Measurements from ENCODE around the gene TNFSF13.

- no peak for TF ChIP-seq POLR2AphosphoS5 (IDR thresholded peaks at IDR 0.05; ENCODE audit: borderline replicate concordance, low read depth, low read length)
- TF ChIP-seq EZH2 (IDR thresholded peaks at IDR 0.05), result no peak
- TF ChIP-seq FOXP2 (optimal IDR thresholded peaks at IDR 0.05; ENCODE audit: control extremely low read depth, extremely low read length, insufficient read depth), result no peak
Observed at GRCh38 chr17:7563115-7563869, 4.7 kb downstream of the TNFSF13 start.

Data from SK-N-MC (cell line).